ENCODE results near the gene TGFBR1.

DNA sequence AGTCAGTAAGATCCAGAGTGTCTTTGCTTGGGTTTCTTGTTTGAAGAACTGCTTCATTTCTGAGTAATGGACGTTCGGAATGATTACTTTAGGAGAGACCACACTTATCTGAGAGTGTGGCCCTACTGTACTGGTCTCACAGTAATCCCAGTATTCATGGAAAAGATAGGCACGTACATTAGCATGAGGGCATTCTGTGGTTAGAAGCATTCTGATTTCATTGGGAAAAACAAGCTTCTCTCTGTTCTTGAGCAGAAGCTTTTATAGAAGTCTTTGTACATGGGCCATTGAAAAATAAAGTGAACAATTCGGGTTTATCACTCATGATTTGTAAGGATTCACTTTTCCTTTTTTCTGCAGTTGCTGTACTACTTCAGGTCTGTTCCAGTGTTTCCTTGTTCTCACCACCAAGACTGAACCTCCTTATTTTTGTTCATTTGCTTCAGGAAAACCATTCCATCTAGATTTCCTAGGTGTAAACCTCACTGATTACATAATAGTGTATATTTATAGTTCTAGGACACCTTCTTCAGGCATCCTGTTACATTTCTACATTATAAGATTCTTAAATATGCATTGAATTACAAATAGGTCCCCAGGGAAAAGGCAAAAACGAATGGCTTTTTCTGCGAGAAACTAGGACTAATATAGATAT, 10.1 kb downstream of the TGFBR1 start:
- TF ChIP-seq CTCF (IDR thresholded peaks at IDR 0.05; ENCODE audit: poor library complexity) (no peak), EZH2phosphoT487 (IDR thresholded peaks at IDR 0.05; ENCODE audit: low read depth, severe bottlenecking, unreplicated experiment) (no peak)
